MCF 10A (cell line): Measurements from ENCODE around the gene CRACR2B. TPM values are rescaled to one million over a fixed set of nuclear protein-coding genes. Genes with fewer than 3 reads are reported as not detected.

Experiments
- BruUV-seq: library from RNA; stranded (reverse); fragments of 400-500 nt; replicated peaks from 2 replicates; lab custom pipeline; 2021; lab: Mats Ljungman, UMichigan
- CTCF ChIA-PET: fragments of 300-600 bp; sonication (Branson Sonifier 250); formaldehyde crosslinking; extraction: SDS; loops from one replicate; lab custom pipeline; 2021; ENCODE audit warnings: antibody characterized with exemption, inconsistent platforms; lab: Yijun Ruan, JAX
- POLR2A ChIA-PET: fragments of 300-600, 350-650 bp; sonication (Branson Sonifier 250); formaldehyde crosslinking; extraction: SDS; loops from one replicate; lab custom pipeline; 2020; ENCODE audit warnings: antibody characterized with exemption, inconsistent platforms; lab: Yijun Ruan, JAX
- DNase-seq: peaks from one replicate; pipeline ENCODE4 v3.0.0-alpha.2; 2018; ENCODE audit not compliant: unreplicated experiment
- H3K27ac Mint-ChIP-seq: one replicate; pipeline ENCODE4 v1.8.0; 2022; ENCODE audit warnings: mild to moderate bottlenecking, low read depth, mixed read lengths; ENCODE audit not compliant: unreplicated experiment
- H3K27me3 Mint-ChIP-seq: one replicate; pipeline ENCODE4 v1.8.0; 2022; ENCODE audit warnings: mixed read lengths; ENCODE audit not compliant: insufficient read depth, unreplicated experiment
- H3K36me3 Mint-ChIP-seq: one replicate; pipeline ENCODE4 v1.8.0; 2022; ENCODE audit warnings: mild to moderate bottlenecking, moderate library complexity, mixed read lengths; ENCODE audit not compliant: insufficient read depth, unreplicated experiment
- H3K4me1 Mint-ChIP-seq: one replicate; pipeline ENCODE4 v1.8.0; 2022; ENCODE audit warnings: mixed read lengths; ENCODE audit not compliant: insufficient read depth, unreplicated experiment
- H3K4me3 Mint-ChIP-seq: one replicate; pipeline ENCODE4 v1.8.0; 2022; ENCODE audit warnings: mild to moderate bottlenecking, moderate library complexity, mixed read lengths; ENCODE audit not compliant: unreplicated experiment
- H3K9me3 Mint-ChIP-seq: one replicate; pipeline ENCODE4 v1.8.0; 2022; ENCODE audit warnings: mixed read lengths; ENCODE audit not compliant: unreplicated experiment
- intact Hi-C: fragments of 100-400 bp; cut with micrococcal nuclease; formaldehyde crosslinking; loops from 2 replicates; pipeline ENCODE4 v1.14.1; 2022
- total RNA-seq: library from RNA; stranded (reverse); gene quantifications from 2 replicates; pipeline ENCODE4 v1.2.3, GENCODE V29; 2022
- TF ChIP-seq, protein P1 (sequence below): fragments of 200-600 bp; IDR thresholded peaks from one replicate; pipeline ENCODE4 v1.8.0; 2022; ENCODE audit warnings: antibody characterized with exemption, mild to moderate bottlenecking; ENCODE audit not compliant: unreplicated experiment

The CRACR2B gene
- total RNA-seq, 1 experiment from 2014 or later = 1.2 TPM

DNA sequence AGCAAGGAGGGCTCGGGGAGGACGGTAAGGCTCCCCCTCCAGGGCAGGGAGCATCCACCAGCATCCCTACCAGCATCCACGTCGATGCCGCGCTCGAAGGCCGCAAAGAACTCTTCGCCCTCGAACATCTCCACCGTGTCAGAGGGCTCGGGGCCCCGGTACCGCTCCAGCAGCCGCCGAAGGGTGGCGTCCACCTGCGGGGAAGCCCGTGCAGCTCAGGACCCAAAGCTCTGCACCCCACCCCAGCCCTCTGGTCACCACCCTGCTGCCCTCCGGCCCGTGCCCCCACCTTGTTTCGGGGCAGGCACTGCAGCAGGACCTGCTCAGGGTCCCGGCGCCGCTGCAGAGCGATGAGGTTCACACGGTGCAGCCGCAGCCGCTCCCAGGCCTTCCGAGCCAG is 27.2 kb upstream of the CRACR2B start:
- CTCF ChIA-PET = no interaction called here
- BruUV-seq = no TSS peak
- intact Hi-C loops = no loop called here
- Mint-ChIP-seq H3K27ac (no peak overlapping the region), H3K27me3 (no peaks in the 10 kb centered on the region), H3K9me3 (no peaks in the 10 kb centered on the region), H3K4me1 (no peaks in the 10 kb centered on the region), H3K36me3 (peaks cover 31% of the 10 kb centered on the region), H3K4me3 (no peak overlapping the region)
- no peak for DNase-seq
- POLR2A ChIA-PET = interaction anchor here (0.9 to 1.4 kb wide), 2 partner anchors 9 to 14 kb away, joined by 4 to 6 read pairs; partner anchors contain the start of gene RPLP2
- TF ChIP-seq, protein P1, sequence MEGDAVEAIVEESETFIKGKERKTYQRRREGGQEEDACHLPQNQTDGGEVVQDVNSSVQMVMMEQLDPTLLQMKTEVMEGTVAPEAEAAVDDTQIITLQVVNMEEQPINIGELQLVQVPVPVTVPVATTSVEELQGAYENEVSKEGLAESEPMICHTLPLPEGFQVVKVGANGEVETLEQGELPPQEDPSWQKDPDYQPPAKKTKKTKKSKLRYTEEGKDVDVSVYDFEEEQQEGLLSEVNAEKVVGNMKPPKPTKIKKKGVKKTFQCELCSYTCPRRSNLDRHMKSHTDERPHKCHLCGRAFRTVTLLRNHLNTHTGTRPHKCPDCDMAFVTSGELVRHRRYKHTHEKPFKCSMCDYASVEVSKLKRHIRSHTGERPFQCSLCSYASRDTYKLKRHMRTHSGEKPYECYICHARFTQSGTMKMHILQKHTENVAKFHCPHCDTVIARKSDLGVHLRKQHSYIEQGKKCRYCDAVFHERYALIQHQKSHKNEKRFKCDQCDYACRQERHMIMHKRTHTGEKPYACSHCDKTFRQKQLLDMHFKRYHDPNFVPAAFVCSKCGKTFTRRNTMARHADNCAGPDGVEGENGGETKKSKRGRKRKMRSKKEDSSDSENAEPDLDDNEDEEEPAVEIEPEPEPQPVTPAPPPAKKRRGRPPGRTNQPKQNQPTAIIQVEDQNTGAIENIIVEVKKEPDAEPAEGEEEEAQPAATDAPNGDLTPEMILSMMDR = no peak

GRCh38 chr11:801097-801780 is 26.5 kb upstream of the CRACR2B start:
- Mint-ChIP-seq H3K36me3 (peaks cover 35% of the 10 kb centered on the region), H3K27ac (no peak overlapping the region), H3K27me3 (no peaks in the 10 kb centered on the region), H3K4me3 (no peak overlapping the region), H3K4me1 (no peaks in the 10 kb centered on the region), H3K9me3 (no peaks in the 10 kb centered on the region)
- BruUV-seq = no TSS peak
- ChIA-PET CTCF (interaction anchor here (1.1 kb wide), 1 partner anchor 282 kb away, joined by 3 read pairs; no protein-coding TSS in a partner anchor), POLR2A (interaction anchor here (0.9 to 1.4 kb wide), 2 partner anchors 8 to 15 kb away, joined by 4 to 6 read pairs; partner anchors contain the start of gene RPLP2)
- DNase-seq = no peak
- TF ChIP-seq, protein P1 = no peak
- intact Hi-C loops = no loop called here

DNA sequence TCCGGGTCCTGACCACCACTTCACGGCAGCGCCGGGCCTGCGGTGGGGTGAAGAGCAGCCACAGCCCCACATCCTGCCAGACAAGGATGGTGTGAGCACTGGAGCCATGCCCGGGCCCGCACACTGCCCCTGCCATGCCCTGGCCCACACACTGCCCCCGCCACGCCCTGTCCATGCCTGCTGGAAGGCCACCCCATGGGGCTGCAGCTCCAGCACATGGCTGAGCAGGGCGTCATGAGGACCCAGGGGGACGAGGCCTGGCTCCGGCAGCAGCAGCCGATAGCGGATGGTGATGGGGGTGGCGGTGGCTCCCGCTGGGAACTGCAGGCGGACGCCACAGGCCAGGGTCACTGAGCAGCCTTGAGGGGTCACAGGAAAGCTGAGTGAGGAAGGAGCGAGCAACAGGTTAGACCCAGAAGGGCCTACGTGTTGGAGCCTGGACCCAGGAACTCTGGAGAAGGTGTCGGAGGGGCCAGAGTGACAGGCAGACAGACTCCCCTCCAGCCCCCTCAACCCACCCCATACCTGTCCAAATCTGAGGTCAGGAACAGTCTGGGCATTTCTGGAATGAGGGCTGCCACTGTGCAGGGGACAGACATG is 25.6 kb upstream of the CRACR2B start:
- Mint-ChIP-seq H3K36me3 (peaks cover 27% of the 10 kb centered on the region), H3K27ac (no peak overlapping the region), H3K9me3 (no peaks in the 10 kb centered on the region), H3K4me3 (no peak overlapping the region), H3K27me3 (no peaks in the 10 kb centered on the region), H3K4me1 (no peaks in the 10 kb centered on the region)
- ChIA-PET POLR2A (interaction anchor here (1.2 to 8.3 kb wide), 2 partner anchors 9 to 17 kb away, joined by 4 to 149 read pairs; partner anchors contain the start of gene PNPLA2), CTCF (interaction anchor here (1.1 kb wide), 1 partner anchor 283 kb away, joined by 3 read pairs; no protein-coding TSS in a partner anchor)
- no TSS peak for BruUV-seq
- intact Hi-C loops = no loop called here
- no peak for DNase-seq
- TF ChIP-seq, protein P1 = no peak
